HUDEP-2 (cell line): ENCODE results near the gene NMNAT1.
"Not testable (repeated sequence)": the region's sequence is repeated elsewhere in the genome, so short reads cannot be mapped to it uniquely, and the experiment has no call there.

ENCODE experiments used
- DNase-seq, 76 experiments: peaks; one replicate each; lab custom pipeline; 2025; ENCODE audit not compliant: unreplicated experiment in 76 of 76; lab: John Stamatoyannopoulos, UW

The NMNAT1 gene

DNA sequence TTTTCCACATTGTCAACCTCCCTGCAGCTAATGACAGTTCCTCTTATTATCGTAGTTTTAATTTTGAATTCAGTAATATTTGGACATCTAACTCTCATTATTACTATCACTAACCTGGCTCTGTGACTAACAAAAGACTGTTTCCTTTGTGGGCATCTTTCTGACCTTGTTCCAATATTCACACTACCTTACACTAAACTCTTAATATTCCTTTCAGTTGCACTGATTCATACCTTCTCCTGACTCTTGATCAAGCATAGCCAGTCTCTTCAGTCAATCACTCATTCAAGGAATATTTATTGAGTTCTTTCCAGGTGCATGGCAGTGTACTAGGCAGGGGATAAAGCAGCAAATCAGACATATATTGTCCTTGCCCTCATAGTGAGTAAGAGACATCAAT is 25.4 kb upstream of the NMNAT1 start:
- DNase-seq: no peak

GRCh38 chr1:9920606-9921005 is 22.7 kb upstream of the NMNAT1 start:
- DNase-seq: no peak

DNA sequence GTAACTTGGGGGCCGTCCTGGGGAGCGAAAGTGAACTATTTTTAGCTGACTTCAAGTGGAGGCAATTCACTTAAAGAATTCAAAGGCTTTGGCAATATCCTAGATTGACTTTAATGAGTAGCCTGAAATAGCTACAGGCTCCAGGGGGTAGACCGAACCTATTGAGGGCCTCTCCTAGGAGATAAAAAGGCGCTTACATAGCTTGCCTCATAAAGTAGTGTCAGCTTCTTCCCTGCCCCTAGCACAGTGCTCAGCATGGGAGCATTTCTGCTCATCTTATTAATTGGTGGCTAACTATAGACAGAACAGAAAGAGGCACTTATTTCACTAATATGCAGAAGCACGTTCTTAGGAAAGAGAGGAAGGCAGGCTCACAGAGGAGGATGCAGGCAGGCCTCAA is 20.9 kb upstream of the NMNAT1 start:
- no peak for DNase-seq

DNA sequence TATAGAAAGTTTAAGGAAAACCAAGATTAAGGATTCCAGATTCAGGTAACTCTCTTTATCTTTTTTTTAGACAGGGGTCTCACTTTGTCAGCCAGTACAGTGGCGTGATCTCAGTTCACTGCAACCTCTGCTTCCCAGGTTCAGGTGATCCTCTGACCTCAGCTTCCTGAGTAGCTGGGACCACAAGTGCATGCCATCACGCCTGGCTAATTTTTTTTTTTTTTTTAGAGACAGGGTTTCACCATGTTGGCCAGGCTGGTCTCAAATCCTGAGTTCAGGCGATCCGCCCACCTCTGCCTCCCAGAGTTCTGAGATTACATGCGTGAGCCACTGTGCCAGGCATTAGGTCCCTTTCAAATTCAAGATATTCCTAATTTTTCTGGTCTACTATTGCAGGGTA is 16.0 kb upstream of the NMNAT1 start:
- DNase-seq: no peak

GRCh38 chr1:9929431-9930385 is 13.6 kb upstream of the NMNAT1 start:
- peak in 1 of 76 experiments; percentile 5 for DNase-seq

GRCh38 chr1:9942399-9942938 is 806 bp upstream of the NMNAT1 start:
- peak in 24 of 76 experiments; percentile 1 to 40 (median 11) for DNase-seq

- no peak for DNase-seq
Measured at GRCh38 chr1:9946315-9946714, 3.0 kb downstream of the NMNAT1 start.

DNA sequence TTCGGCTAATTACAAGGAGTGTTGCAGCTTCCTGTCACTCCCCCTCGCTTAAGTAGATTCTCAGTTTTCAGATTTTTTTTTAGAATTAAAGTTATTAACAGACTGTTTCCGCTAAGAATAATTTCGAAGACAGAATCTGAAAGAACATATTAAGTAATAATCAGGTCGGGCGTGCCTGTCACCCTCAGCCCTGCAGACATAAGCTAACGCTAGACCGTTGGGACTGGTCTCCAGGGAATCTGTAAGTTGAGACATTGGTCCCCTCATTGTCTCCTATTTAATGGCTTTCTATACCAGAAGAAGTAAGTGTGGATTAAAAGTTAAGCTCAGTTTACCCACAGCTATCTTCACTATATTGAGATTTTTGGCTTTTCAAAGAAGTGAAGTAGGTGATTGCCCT is 14.5 kb downstream of the NMNAT1 start:
- DNase-seq: no peak

- DNase-seq: no peak
Measured at GRCh38 chr1:9960011-9960410, 16.7 kb downstream of the NMNAT1 start.

- no peak for DNase-seq
Measured at GRCh38 chr1:9960706-9961562, 17.7 kb downstream of the NMNAT1 start.

DNA sequence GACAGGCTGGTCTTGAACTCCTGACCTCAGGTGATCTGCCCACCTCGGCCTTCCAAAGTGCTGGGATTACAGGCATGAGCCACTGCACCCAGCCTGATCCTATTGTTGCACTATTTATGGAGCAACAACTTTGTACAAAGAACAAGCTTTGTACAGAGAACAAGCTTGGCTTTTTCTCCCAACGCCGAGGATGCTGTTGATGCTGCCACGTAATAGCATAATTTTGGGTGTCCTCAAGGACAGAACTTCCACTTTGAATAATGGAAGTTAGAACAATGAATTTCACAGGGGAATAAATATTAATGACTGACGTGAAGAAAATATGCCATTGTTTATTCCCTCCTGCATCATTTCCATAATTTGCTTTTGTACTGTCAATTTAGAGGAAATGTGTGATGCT is 41.0 kb downstream of the NMNAT1 start:
- no peak for DNase-seq

- DNase-seq: no peak
Measured at GRCh38 chr1:9985001-9985400, 41.7 kb downstream of the NMNAT1 start.

DNA sequence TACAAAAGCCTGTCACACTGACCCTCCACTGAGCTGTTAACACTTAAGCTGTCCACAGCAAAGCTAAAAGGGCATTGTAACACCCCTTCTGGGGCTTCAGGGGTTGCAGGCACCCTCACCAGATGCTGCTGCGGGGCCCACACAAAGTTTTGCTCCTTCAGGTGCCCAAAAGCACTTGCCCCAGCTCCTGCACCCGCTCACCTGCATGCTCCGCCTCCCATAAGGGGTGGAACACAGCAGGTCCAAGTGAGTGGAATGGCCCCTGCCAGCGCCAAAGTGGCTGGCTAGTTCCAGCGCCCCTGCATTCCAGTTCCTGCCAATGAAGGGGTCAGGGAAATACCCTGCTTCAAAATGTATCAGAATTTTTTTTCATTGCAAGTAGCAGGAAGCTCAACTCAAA is 46.5 kb downstream of the NMNAT1 start:
- no peak for DNase-seq

DNA sequence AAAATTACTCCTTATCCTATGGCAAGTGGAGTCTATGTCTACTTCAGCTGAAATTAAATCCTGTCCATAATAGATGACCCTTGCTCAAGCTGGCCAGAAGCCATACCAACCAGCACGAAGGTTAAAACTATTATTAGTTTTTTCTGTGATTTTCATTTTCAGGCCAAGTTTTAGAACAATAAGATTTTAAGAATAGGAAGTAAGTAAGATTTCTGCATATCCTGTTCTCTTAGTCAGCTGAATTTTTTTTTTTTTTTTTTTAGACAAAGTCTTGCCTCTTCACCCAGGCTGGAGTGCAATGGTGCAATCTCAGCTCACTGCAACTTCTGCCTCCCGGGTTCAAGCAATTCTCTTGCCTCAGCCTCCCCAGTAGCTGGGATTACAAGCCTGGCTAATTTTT is 47.7 kb downstream of the NMNAT1 start:
- DNase-seq: no peak

- no peak for DNase-seq
Measured at GRCh38 chr1:9992910-9993309, 49.6 kb downstream of the NMNAT1 start.

DNA sequence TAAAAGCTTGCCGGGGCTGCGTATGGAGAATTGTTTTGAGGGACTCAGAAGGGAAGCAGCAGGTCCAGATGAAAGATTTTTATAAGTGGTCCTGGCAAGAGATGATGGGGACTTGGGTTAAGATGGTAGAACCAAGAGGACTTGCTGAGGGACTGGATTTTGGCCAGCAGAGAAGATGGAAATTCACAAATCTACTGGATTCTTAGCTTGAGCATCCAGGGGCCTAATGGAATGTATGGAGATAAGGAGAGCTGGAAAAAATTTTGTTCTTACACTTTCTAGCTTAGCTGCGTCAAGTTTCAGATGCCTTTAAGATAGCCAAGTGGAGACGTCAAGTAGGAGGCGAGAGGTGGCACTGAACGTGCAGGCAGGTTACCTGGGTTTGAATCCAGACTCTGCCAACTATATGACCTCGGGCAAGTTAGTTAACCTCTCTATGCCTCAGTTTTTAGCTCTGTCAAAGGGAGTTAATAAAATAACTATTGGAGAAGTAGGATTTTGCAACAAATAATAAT is 50.3 kb downstream of the NMNAT1 start:
- DNase-seq: no peak

- DNase-seq: no peak
Measured at GRCh38 chr1:9996624-9997582, 53.6 kb downstream of the NMNAT1 start, which contains the start of gene RBP7. RBP7 (plus strand) TSS chr1:9997228; CDS start chr1:9997259, 31 bp downstream.

GRCh38 chr1:10001016-10001665 is 57.9 kb downstream of the NMNAT1 start:
- DNase-seq: no peak

- DNase-seq: not testable (repeated sequence)
Measured at GRCh38 chr1:10005248-10005647, 62.0 kb downstream of the NMNAT1 start.
